Activated naive CD4-positive, alpha-beta T cell treated with anti-CD3 and anti-CD28 coated beads, Interleukin-2, amount 50 U/mL, for 16 hours (primary cell): ENCODE data around the gene UMODL1.

Experiments
- DNase-seq: peaks from one replicate; pipeline ENCODE4 v3.0.0-alpha.2; 2020

The UMODL1 gene

DNA sequence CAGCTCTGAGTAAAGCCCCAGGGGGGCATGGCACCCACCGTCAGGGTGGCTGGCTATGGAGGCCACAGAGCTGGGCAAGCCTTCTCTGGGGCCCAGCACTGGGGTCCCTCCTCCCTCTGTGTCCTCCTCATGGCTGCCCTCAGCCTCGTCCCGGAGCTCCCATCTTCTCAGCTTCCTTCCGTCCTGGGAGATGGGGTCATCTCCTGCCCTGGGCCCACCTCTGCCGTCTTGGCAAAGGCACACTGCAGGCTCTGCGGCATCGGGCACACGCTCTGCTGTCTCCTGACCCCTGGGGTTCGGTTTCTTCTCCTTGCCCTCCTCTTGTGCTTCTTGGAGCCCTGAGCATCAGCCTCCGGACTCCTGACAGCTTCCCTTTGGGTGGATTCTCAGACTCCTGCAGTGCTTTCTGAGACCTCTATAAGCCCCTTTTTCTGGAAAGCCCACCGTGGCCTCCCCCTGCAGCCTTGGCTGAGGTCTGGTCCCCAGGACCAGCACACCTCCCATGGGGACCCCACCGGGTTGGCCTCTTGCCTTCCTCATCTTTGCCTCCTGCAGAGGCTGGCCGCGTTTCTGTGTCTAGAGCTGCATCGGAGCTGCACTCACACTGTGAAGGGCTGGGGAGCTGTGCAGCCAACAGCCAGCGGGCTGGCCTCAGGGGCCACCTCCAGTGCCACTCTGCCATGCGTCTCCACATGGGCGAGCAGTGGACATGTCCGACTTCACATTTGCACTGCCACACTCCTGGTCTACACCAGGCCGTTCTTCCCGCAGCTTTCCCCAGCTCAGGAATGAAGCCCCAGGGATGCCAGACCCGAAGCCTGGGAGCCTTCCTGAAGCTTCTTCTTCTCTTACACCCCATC is 11.6 kb downstream of the UMODL1 start:
- DNase-seq = no peak

DNA sequence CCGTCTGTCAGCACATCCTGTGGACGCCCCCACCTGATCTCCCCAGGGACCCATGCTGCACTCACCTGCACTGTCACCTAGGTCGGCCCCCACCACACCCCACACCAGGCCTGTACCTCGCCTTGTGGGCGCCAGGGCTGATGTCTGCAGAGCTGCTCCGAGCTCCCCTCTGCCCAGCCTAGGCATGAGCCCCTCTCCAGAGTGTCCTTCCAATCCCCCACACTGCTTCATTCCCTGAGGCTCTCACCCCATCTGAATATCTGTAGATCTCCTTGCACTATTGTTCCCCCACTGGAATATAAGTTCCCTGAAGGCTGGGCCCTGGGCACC is 12.2 kb downstream of the UMODL1 start:
- no peak for DNase-seq

DNA sequence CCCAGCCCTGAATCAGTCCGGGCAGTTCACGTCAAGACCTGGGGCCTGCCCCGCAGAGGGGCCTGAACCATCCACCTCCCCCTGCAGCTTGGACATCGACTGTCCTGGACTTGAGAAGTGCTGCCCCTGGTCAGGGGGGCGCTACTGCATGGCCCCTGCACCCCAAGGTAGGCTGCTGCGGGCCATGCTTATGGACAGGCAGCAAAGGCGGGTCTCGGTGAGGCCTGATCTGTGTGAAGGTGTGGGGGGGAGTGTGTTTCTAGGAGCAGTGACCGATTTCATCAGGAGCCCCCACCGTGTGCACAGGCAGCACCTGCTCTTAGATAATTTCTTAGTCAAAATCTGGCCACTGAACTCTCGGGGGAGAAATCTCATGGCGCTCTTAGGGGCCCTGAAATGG is 13.0 kb downstream of the UMODL1 start:
- no peak for DNase-seq

DNA sequence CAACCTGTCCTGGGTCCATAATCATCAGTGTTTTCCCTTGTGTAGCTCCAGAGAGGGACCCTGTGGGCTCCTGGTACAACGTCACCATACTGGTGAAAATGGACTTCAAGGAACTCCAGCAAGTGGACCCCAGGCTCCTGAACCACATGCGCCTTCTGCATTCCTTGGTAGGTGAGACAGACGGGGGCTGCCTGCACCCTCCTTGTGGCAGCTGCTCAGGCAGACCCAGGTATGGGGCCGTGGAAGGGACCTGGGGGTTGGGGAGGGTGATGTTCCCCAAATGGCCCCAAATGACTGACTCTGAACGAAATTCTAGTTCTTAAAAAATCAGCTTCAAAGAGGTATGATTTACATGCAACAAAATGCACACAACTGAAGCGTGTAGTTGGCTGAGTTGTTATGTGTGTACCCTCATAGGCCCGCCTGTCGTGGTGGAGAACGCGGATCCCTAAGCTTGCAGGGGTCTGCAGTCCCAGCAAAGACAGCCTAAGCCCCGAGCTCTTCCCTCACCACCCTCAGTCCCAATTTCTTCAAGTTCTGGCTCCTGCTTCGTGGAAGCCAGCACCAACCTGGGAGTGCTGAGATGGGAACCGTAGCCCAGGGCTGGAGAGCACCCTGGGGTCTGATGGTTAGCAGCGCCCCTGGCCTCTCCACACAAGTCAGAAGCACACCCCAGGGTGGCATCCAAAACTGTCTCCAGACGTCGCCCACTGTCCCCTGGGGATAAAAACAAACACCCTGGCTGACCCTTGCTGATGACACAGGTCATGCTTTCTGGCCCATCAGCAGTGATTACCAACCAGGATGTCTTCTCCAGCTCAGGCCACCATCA is 14.3 kb downstream of the UMODL1 start:
- no peak for DNase-seq

DNA sequence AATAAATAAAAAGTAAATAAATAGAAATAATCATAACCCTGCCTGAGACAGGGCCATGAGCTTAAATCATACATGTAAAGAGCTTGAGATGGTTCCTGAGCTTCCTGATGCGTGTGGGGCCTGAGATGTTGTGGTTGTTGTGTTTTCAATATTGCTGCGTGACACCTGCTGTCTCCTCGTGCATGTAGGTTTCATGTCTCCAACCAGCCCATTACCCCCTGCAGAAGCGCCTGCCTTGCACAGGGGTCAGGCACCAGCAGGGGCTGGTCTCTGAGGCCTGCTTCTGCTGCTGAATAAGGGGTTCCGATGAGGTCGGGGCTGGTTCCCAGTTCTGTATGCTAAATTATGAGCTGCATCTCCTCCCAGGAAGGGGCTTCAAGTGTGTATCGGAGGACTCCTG is 15.9 kb downstream of the UMODL1 start:
- no peak for DNase-seq

DNA sequence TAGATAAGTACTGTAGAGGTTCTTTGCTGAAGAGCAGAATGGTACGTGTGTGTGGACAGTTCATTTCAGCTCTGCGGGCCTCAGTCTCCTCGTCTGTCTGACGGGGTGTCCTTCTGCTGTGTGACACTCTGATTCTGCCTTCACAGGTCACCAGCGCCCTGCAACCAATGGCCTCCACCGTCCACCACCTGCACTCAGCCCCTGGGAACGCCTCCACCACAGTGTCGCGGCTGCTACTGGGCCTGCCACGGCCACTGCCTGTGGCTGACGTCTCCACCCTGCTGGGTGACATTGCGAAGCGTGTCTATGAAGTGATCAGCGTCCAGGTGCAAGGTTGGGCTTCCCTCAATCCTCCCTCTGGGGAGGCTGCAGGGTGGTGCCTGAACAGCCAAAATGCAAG is 17.0 kb downstream of the UMODL1 start:
- DNase-seq = no peak

DNA sequence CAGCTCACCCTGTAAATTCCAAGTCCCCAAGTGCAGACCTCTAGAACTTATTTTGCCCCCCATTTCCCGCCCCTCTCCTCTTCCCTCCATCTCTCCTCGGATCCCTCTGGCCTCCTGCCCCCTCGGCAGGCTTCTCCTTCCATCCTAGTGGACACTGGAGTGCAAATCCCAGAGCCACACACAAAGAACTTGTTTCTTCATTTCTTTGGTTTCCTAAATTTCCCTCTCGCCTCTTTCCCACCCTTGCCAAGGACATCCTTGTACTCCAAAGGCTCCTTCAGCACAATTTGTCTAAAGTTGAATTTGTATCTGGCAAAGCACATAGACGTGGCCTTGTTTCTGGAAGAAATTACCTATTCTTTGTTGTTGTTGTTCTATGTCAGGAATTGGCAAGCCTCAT is 17.5 kb downstream of the UMODL1 start:
- no peak for DNase-seq

DNA sequence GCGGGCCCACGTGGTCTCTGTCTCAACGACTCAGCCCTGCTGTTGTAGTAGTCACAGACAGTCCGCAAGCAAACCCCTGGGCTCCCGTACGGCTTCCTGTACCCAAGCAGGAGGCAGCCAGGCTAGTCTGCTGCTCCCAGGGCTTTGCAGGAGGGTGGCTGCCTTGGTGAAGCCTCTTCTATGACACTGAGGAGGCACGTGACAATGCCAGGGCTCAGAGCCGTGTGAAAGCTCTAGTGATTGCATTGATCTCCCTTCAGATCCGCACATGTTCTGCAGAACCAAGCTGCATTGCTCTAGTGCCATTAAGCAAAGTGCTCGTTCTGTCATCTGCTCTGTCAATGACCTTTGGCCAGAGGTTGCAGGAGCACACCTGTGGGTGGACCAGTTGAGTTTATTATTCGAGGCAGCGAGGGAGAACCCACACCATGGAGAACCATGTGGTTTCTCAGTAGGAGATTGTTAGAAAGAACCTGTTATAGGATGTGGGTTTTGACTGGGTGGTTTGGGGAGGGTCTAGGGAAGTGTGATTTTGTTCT is 18.0 kb downstream of the UMODL1 start:
- no peak for DNase-seq

DNA sequence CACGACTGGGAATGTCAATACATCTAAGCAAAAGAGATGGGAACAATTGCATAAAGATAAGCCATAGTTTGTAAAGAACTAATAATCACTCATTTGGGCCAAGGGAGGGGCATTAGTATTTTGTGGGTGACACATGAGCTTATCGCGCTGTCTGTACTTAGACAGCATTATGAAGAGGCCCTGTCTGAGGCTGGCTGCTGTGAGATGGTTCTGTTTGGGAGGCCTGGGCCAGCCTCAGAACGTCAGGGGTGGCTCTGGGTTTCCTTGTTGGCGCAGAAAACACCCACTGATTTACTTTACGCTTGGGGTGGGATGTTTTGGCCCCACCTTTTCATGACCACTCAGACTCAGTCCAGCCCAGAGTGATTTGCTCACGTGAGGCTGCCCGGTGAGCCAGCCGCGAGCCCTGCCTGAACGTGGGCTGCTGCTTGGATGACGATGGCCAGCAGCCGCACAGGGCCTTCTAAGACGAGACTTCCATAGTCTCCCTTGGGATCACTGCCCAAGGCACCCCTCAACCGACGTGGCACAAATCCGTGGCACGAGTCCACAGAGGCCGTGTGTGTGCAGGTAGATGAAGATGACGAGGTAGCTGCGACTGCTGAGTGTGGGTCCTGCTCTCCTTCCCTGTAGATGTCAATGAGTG is 18.7 kb downstream of the UMODL1 start:
- no peak for DNase-seq

DNA sequence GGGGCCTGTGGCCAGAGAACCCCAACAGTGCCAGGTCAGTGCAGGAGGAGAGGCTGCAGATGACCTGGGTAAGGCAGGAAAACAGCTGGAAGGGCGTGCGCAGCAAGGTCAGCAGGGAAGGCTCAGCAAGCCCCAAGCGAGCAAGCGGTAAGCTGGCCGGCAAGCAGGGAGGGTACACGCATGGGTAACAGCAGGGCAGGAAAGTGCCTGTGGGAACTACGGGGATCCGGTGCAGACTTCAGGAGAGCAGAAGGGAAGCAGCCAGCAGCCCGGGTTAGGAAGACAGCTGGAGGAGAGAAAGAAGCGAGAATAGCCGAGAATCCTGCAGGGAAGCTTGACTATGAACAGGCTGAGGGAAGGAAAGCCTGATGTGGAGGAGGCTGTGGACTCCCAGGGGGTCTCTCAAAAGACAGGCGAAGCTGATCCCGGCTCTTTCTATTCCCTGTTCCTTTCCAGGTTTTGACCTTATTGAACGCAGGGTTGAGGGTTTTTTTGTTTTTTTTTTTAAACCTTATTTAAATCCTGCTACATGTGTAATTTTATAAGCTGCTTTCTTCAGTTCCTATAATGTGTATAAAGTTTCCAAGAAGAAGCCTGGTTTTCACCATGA is 20.9 kb downstream of the UMODL1 start:
- no peak for DNase-seq

DNA sequence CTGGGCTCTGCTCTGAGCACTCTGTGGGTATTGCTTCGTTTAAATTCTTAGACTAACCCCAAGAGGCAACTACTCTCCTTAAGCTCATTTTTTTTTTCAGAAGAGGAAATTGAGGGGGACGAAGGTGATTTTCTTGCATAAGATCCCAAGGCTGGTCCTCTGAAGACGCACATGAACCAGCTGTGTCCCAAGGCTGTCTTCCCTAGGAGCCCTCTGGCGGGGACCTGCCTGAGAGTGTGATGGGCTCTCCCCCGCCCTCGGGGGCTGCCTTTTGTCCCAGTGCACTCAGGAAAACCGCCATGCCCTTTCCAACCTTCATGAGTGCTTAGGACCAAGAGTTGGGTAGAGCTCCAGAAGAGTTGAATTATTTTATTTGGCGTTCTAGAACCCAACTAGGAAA is 21.7 kb downstream of the UMODL1 start:
- DNase-seq = no peak

DNA sequence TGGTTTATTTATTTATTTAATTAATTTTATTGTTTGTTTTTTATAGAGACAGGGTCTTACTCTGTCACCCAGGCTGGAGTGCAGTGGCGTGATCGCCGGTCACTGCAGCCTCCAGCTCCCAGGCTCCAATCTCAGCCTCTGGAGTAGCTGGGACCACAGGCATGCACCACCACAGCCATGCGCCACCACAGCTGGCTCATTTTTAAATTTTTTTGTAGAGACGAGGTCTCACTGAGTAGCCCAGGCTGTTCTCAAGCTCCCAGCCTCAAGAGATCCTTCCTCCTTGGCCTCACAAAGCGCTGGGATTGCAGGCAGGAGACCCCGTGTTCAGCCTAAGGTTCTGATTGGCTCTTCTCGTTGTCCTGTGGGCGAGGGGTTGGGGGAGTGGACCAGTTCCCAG is 22.1 kb downstream of the UMODL1 start:
- DNase-seq = no peak

DNA sequence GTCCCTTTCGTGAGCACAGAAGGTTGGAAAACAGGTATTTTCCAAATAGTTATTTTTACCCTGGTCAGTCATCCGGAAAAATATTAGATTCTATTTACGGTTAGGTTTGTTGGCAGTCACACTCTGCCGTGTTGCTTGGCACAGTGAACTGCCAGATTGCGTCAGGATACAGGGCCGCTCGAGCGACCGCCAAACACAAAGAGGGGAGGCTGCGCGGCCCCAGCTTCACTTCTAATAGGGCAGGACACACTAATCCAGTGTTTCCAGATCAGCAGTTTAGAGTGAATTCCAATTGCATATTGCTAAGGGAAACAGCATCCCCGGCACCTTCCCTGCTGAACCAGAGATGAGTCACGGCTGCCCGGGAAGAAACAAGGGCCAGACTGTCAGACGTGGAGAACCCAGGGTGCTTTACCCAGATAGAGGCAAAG is 22.9 kb downstream of the UMODL1 start:
- no peak for DNase-seq

DNA sequence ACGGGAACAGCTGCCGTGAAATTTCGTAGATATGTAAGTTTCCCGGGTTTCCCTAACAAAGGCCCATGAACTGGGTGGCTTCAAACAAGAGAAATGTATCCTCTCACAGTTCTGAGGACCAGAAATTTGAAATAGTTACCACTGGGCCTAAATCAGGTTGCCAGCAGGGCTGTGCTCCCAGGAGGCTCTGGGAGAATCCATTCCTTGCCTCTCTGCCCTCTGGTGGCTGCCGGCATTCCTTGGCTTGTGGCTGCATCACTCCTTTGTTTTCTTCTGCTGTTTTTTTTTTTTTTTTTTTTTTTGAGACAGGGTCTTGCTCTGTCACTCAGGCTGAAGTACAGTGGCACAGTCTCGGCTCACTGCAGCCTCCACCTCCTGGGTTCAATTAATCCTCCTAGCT is 23.7 kb downstream of the UMODL1 start:
- no peak for DNase-seq

DNA sequence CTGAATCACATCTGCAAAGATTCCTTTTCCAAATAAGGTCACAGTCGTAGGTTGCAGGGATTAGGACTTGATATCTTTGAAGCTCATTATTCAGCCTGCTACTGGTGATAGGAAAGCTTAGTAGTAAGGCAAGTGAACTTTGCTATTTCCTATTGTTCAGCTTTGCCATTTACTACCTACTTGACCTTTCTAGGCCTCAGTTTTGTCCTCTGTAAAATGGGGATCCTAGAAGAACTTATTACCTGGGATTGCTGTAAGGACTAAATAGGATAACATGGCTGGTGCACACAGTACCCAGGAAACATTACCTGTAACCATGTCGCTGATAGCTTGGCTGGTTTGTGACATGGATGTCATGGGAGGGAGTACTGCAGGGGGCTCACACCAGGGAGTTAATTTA is 24.5 kb downstream of the UMODL1 start:
- DNase-seq = no peak

DNA sequence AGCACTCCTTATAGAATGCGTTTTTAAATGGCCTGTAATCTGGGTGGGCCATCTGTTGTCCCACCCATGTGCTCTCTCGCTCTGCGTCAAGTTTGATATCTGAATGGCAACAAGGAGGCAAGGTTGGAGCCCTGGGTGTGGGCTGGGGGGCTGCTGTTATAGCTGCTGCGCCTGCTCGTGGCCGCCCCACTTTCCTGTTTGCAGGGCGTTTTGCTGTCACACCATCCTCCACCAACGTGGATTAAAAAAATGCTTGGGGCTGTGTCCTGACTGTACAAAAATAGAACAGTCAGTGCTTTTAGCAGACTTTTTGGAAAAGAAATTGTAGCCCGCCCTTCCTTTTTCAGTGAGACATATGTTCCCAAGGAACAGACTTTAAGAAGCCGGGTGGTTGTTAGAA is 25.4 kb downstream of the UMODL1 start:
- no peak for DNase-seq

DNA sequence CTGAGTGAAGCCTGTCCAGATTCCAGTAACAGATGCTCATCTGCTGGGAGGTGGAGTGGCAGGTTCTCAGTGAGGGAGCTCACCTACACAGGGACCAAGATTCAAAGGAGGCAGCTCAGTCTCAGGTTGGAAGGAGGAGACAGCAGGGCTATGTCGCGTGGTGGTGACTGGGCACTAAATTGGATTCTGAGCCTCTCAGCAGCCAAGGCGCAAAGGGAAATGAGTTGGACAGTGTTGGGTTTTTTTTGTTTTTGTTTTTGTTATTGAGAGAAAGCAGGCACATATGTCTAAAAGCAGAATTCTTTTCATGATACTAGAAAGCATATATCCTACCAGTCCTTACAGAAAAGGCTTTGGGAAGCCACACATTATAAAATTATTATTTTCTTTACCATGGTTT is 26.2 kb downstream of the UMODL1 start:
- DNase-seq = no peak

DNA sequence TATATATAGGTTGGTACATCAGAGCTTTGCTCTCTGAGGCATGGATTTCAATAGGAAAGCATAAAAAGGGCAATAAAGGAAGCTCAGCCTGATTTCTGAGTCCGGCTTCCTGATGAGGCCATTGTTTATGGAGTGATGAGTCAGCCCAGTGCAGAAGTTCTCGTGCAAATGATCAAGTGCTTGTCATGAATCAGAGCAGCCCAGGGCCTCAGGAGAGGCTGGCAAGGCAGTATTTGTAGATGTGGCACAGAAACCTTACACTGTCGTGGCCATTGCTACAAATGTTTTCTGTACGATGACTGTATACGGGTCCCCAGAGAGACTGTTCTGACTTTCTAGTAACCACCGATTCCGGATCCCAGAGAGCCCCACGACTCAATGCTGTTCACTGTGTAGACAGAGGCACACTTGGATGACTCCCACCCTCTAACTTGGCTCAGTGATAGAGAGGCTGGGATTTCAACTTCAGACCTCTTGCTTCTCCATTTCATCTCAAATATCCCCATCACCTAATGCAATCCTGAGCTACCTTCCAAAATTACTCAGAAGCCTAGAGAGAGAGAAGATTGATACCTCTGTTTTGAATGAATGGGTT is 26.8 kb downstream of the UMODL1 start:
- no peak for DNase-seq

DNA sequence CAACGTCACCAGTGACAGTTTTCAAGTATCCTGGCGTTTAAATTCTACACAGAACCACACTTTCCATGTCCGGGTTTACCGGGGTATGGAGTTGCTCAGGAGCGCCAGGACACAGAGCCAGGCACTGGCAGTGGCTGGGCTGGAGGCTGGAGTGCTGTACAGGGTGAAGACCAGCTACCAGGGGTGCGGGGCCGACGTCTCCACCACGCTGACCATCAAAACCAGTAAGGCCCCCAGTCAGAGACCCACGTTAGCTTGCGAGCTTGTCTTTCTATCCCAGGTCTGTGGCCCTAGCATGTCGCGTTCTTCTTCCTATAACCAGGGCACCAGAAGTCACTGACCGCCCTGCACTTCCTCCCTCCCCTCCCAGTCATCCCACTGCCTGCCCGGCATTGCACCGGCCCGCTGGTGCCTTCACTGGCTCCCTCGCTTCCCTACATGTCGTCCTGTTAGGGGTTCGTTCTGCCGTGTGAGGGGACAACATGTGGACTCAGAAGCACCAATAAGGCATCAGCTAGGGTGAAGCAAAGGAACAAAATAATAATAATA is 27.9 kb downstream of the UMODL1 start:
- DNase-seq = no peak

DNA sequence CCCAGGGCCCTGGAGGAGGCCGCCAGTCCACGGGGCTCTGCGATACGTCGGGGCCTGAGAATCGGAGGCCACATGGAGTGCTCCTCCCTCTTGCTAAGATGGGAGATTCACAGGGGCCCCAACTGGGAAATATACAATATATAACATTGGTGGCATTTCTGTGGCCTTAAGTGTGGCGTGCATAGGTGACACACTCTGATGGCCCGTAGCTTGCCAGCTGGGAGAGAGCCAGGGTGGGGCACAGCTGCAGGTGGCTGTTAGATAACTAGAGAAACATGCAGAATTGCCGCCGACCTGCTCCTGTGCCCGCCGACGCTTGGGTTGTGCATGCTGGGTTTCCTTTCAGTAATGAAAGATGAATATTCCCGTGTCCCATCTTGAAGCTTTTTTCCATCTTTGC is 30.1 kb downstream of the UMODL1 start:
- no peak for DNase-seq

DNA sequence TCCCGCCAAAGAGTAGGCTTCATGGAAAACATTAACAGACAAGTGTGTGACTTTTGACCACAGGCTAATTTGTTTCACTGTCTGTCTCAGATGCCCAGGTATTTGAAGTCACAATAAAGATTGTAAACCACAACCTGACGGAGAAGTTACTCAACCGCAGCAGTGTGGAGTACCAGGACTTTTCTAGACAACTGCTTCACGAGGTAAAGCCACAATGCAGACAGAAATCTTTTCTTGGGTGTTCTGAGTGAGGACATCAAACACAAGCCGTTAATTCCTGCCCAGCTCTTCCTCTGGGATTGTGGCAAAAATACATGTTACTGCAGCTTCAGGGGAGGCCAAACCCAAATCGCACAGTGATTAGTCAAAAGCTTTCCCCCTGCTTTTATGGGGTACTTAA is 31.0 kb downstream of the UMODL1 start:
- no peak for DNase-seq

DNA sequence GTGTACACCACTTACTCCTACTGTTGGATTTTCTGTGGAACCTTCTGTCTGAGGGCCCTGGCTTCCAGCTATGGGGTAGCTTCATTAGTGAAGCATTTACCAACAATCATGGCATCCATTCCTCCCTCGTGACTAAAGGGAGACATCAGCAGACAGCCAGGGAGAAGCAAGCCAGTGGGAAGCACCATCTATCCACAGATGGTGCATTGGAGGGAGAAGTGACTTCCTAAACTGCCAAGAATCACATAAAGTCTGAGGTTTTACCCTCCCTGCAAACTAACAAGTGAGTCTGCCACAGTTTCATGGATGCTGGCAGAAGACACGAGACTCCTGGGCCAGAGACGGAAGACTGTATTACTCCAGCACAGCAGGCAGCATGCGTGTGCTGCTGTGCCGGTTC is 31.4 kb downstream of the UMODL1 start:
- no peak for DNase-seq

DNA sequence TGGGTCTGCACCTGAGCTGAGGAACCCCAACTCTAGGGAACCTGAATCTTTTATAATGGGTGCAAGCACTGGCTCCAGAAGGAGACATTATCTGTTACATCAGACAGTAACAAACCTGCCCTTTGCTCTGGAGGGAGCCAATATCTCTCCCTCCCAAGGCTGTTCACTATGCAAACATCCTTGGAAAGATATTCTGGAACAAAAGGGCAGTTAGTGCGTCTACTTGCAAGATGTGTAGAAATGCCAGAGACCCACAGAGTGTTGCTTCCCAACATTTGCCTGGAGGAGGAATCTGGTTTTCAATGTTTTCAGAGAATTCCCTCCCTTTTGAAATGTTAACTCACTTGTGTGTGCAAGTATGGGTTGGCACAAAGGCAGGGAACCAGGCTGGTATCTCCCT is 31.9 kb downstream of the UMODL1 start:
- DNase-seq = no peak
